Vagina (tissue), 2 donors: ENCODE measurements around the gene HNRNPC.

Source experiments
- CTCF ChIP-seq, 3 experiments: fragments of 450-650 bp in 2 of 3; fragments of 200-600 bp in 1 of 3; sonication (generic) in 1 of 3; IDR thresholded peaks; one replicate each; pipeline ENCODE4 v1.5.1; 2017 to 2019; ENCODE audit warnings: antibody characterized with exemption in 3 of 3, mild to moderate bottlenecking in 2 of 3, moderate library complexity in 2 of 3
- POLR2A ChIP-seq, 2 donors: fragments of 450-650 bp; IDR thresholded peaks; one replicate each; pipeline ENCODE4 v1.6.1; 2017; ENCODE audit warnings: antibody characterized with exemption in 2 of 2, mild to moderate bottlenecking in 2 of 2, moderate library complexity in 2 of 2
- POLR2AphosphoS5 ChIP-seq, 2 donors: sonication (generic); formaldehyde crosslinking; IDR thresholded peaks; one replicate each; pipeline ENCODE4 v1.9.0; 2017; ENCODE audit warnings: antibody characterized with exemption in 2 of 2, mild to moderate bottlenecking in 2 of 2, low read depth in 1 of 2; ENCODE audit not compliant: insufficient read depth in 1 of 2

DNA sequence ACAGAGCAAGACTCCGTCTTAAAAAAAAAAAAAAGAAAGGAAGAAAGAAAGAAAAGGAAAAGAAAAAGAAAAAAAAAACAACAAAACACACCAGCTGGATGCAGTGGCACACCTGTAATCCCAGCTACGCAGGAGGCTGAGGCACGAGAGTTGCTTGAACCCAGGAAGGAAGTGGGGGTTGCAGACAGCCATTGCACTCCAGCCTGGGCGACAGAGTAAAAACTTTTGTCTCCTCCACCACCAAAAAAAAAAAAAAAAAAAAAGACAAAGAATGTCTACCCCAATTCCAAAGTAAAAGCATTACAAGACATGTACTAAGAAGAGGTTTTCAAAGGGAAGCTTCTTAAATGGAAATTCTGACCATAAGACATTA is 53.4 kb downstream of the HNRNPC start:
- TF ChIP-seq CTCF (IDR thresholded peaks at IDR 0.05): no peak
- TF ChIP-seq POLR2AphosphoS5 (IDR thresholded peaks at IDR 0.05; ENCODE audit: insufficient read depth in 1 of 2, low read depth in 1 of 2): no peak
- no peak for TF ChIP-seq POLR2A (IDR thresholded peaks at IDR 0.05)
